Fibroblast of lung (primary cell): ENCODE results near the gene JAKMIP3. TPM values are rescaled to one million over a fixed set of nuclear protein-coding genes. Genes with fewer than 3 reads are reported as not detected.

Source experiments
- DNase-seq, 2 donors: peaks; one replicate each; pipeline versions ENCODE4 v3.0.0 to v3.0.0-alpha.2; 2010; ENCODE audit warnings: low read depth in 2 of 2
- H2AFZ ChIP-seq: 2 replicates; pipeline ENCODE4 v1.5.1; 2012; ENCODE audit warnings: low read length, control low read depth, inconsistent platforms
- H3K27ac ChIP-seq: 2 replicates; pipeline ENCODE4 v1.5.1; 2011; ENCODE audit warnings: low read length, control low read depth; ENCODE audit not compliant: insufficient read depth
- H3K27me3 ChIP-seq: 2 replicates; pipeline ENCODE4 v1.5.1; 2011; ENCODE audit warnings: mild to moderate bottlenecking, low read length; ENCODE audit not compliant: control insufficient read depth, insufficient read depth
- H3K36me3 ChIP-seq: 2 replicates; pipeline ENCODE4 v1.5.1; 2011; ENCODE audit warnings: low read length; ENCODE audit not compliant: control insufficient read depth, insufficient read depth
- H3K4me1 ChIP-seq: 2 replicates; pipeline ENCODE4 v1.5.1; 2011; ENCODE audit warnings: low read length; ENCODE audit not compliant: control insufficient read depth, insufficient read depth; ENCODE audit errors: extremely low read depth
- H3K4me2 ChIP-seq: 2 replicates; pipeline ENCODE4 v1.5.1; 2011; ENCODE audit warnings: low read length, control low read depth; ENCODE audit not compliant: insufficient read depth; ENCODE audit errors: extremely low read depth
- H3K4me3 ChIP-seq, 4 experiments: fragments of 200-600 bp in 1 of 4; sonication (generic) in 1 of 4; replicated peaks in 1 of 4; 2 replicates each; pipeline ENCODE4 v1.5.1; 2011 to 2016; ENCODE audit warnings: low read length in 4 of 4, low read depth in 3 of 4, mild to moderate bottlenecking in 3 of 4, control low read depth in 2 of 4, inconsistent platforms in 1 of 4, mixed read lengths in 1 of 4; ENCODE audit not compliant: insufficient read depth in 1 of 4; ENCODE audit errors: control extremely low read depth in 1 of 4
- H3K79me2 ChIP-seq: 2 replicates; pipeline ENCODE4 v1.5.1; 2012; ENCODE audit warnings: mild to moderate bottlenecking, low read length, inconsistent platforms; ENCODE audit not compliant: control insufficient read depth, insufficient read depth
- H3K9ac ChIP-seq: 2 replicates; pipeline ENCODE4 v1.5.1; 2011; ENCODE audit warnings: mild to moderate bottlenecking, low read length, control low read depth; ENCODE audit not compliant: insufficient read depth
- H3K9me3 ChIP-seq: 2 replicates; pipeline ENCODE4 v1.5.1; 2012; ENCODE audit warnings: low read depth, low read length; ENCODE audit not compliant: control insufficient read depth, insufficient read depth
- H4K20me1 ChIP-seq: 2 replicates; pipeline ENCODE4 v1.5.1; 2011; ENCODE audit warnings: low read length; ENCODE audit not compliant: control insufficient read depth, insufficient read depth; ENCODE audit errors: extremely low read depth
- EZH2 ChIP-seq: IDR thresholded peaks from 2 replicates; pipeline ENCODE4 v1.5.1; 2012; ENCODE audit warnings: low read length, control low read depth, mild to moderate bottlenecking; ENCODE audit errors: missing control alignments
- polyA plus RNA-seq, 2 donors: library from polyadenylated mRNA; depleted of rRNA in 1 of 2; stranded (reverse) in 1 of 2; unstranded in 1 of 2; fragments of >200 nt; gene quantifications; 2 replicates each; pipeline ENCODE4 v1.2.1, GENCODE V29; 2011 to 2012; ENCODE audit warnings: missing spikeins in 1 of 2
- total RNA-seq: library from RNA; depleted of rRNA; stranded (reverse); fragments of >200 nt; gene quantifications from 2 replicates; pipeline ENCODE4 v1.2.1, GENCODE V29; 2014
- TF ChIP-seq, protein P1 (sequence below), 2 donors: IDR thresholded peaks in 1 of 2; conservative IDR thresholded peaks in 1 of 2; 1 replicate in 1 of 2; 2 replicates in 1 of 2; pipeline ENCODE4 v1.5.1; 2011 to 2012; ENCODE audit warnings: low read length in 2 of 2, control low read depth in 1 of 2, inconsistent platforms in 1 of 2, low read depth in 1 of 2, mild to moderate bottlenecking in 1 of 2

Gene JAKMIP3
- total and polyA plus RNA-seq, 2 donors (not counting 1 experiment from before 2014, with no cell fraction given) = 0.17 TPM

DNA sequence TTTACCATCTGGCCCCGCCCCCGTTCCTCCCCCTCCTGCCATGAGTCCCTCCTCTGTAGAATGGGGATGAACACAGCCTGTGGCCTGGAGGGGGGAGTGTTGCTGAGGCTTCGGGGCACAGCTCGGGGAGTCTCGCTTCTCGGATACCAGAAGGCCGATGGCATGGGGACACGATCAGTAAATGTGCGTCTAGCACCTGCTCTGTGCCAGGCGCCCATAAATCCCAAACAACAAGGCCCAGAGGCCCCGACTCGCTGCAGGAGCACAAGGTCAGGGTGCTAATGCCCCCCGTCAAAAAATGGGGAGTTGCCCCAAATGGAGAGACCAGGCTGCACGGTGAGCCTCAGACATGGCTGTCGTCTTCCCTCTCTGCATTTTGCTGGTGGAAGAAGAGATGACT lies 40.7 kb downstream of the JAKMIP3 start:
- no peak for DNase-seq
- Histone ChIP-seq H3K4me2 (no peak overlapping the region), H3K79me2 (no peaks in the 10 kb centered on the region), H3K27me3 (no peaks in the 10 kb centered on the region), H3K36me3 (no peaks in the 10 kb centered on the region), H3K4me1 (no peaks in the 10 kb centered on the region), H3K9me3 (no peaks in the 10 kb centered on the region), H2AFZ (no peak overlapping the region), H3K9ac (no peak overlapping the region), H3K4me3 (no peak overlapping the region), H3K27ac (no peak overlapping the region), H4K20me1 (no peaks in the 10 kb centered on the region)
- TF ChIP-seq, protein P1, sequence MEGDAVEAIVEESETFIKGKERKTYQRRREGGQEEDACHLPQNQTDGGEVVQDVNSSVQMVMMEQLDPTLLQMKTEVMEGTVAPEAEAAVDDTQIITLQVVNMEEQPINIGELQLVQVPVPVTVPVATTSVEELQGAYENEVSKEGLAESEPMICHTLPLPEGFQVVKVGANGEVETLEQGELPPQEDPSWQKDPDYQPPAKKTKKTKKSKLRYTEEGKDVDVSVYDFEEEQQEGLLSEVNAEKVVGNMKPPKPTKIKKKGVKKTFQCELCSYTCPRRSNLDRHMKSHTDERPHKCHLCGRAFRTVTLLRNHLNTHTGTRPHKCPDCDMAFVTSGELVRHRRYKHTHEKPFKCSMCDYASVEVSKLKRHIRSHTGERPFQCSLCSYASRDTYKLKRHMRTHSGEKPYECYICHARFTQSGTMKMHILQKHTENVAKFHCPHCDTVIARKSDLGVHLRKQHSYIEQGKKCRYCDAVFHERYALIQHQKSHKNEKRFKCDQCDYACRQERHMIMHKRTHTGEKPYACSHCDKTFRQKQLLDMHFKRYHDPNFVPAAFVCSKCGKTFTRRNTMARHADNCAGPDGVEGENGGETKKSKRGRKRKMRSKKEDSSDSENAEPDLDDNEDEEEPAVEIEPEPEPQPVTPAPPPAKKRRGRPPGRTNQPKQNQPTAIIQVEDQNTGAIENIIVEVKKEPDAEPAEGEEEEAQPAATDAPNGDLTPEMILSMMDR (conservative IDR thresholded peaks at IDR 0.05 in 1 of 2, IDR thresholded peaks at IDR 0.05 in 1 of 2; ENCODE audit: low read depth in 1 of 2, low read length in 2 of 2) = no peak
- no peak for TF ChIP-seq EZH2

- no peaks in the 10 kb centered on the region for H3K36me3 ChIP-seq
- H4K20me1 ChIP-seq = no peaks in the 10 kb centered on the region
- H3K27me3 ChIP-seq = no peaks in the 10 kb centered on the region
- H3K4me1 ChIP-seq = no peaks in the 10 kb centered on the region
- no peak overlapping the region for H3K9ac ChIP-seq
- H3K27ac ChIP-seq = no peak overlapping the region
- no peak for DNase-seq
- no peak for TF ChIP-seq EZH2
- TF ChIP-seq, protein P1 (conservative IDR thresholded peaks at IDR 0.05 in 1 of 2, IDR thresholded peaks at IDR 0.05 in 1 of 2; ENCODE audit: low read depth in 1 of 2, low read length in 2 of 2) = no peak
- H3K9me3 ChIP-seq = no peaks in the 10 kb centered on the region
- H3K4me3 ChIP-seq = no peak overlapping the region
- H3K4me2 ChIP-seq = no peak overlapping the region
- H3K79me2 ChIP-seq = no peaks in the 10 kb centered on the region
- no peak overlapping the region for H2AFZ ChIP-seq
Observed at GRCh38 chr10:132107186-132107948, 41.6 kb downstream of the JAKMIP3 start.

GRCh38 chr10:132107949-132108877 lies 42.5 kb downstream of the JAKMIP3 start:
- TF ChIP-seq EZH2 = no peak
- TF ChIP-seq, protein P1 (conservative IDR thresholded peaks at IDR 0.05 in 1 of 2, IDR thresholded peaks at IDR 0.05 in 1 of 2; ENCODE audit: low read depth in 1 of 2, low read length in 2 of 2) = no peak
- Histone ChIP-seq H3K27ac (no peak overlapping the region), H2AFZ (no peak overlapping the region), H4K20me1 (no peaks in the 10 kb centered on the region), H3K9me3 (no peaks in the 10 kb centered on the region), H3K9ac (no peak overlapping the region), H3K79me2 (no peaks in the 10 kb centered on the region), H3K36me3 (no peaks in the 10 kb centered on the region), H3K4me3 (no peak overlapping the region), H3K4me2 (no peak overlapping the region), H3K4me1 (no peaks in the 10 kb centered on the region), H3K27me3 (no peaks in the 10 kb centered on the region)
- no peak for DNase-seq
